Mesenchymal stem cell (in vitro differentiated cells and primary cell): Measurements from ENCODE around the gene FMNL1. TPM values are rescaled to one million over a fixed set of nuclear protein-coding genes. Genes with fewer than 3 reads are reported as not detected.

Experiments
- DNase-seq: peaks from one replicate; pipeline ENCODE4 v3.0.0-alpha.2; 2013
- H2AFZ ChIP-seq: one replicate; pipeline ENCODE4 v1.6.1; 2013; ENCODE audit warnings: low read depth, mild to moderate bottlenecking, control low read depth, inconsistent platforms, low read length, moderate library complexity
- H2AK5ac ChIP-seq: 2 replicates; pipeline ENCODE4 v1.6.1; 2013; ENCODE audit warnings: low read length, moderate library complexity, mild to moderate bottlenecking, inconsistent platforms; ENCODE audit not compliant: severe bottlenecking
- H2BK120ac ChIP-seq: one replicate; pipeline ENCODE4 v1.6.1; 2013; ENCODE audit warnings: low read depth, mild to moderate bottlenecking, inconsistent platforms, low read length, moderate library complexity
- H2BK12ac ChIP-seq, 2 experiments: one replicate each; pipeline ENCODE4 v1.6.1; 2013; ENCODE audit warnings: inconsistent platforms in 2 of 2, low read length in 2 of 2, mild to moderate bottlenecking in 2 of 2, moderate library complexity in 2 of 2, control low read depth in 1 of 2
- H2BK15ac ChIP-seq: one replicate; pipeline ENCODE4 v1.6.1; 2013; ENCODE audit warnings: mild to moderate bottlenecking, low read depth, inconsistent platforms; ENCODE audit not compliant: poor library complexity, severe bottlenecking
- H2BK5ac ChIP-seq: 2 replicates; pipeline ENCODE4 v1.6.1; 2013; ENCODE audit warnings: low read depth, mild to moderate bottlenecking, low read length, control low read depth, inconsistent platforms; ENCODE audit not compliant: poor library complexity, severe bottlenecking
- H3K14ac ChIP-seq, 2 experiments: one replicate each; pipeline ENCODE4 v1.6.1; 2013; ENCODE audit warnings: inconsistent platforms in 2 of 2, low read length in 2 of 2, control low read depth in 1 of 2, mild to moderate bottlenecking in 1 of 2, moderate library complexity in 1 of 2
- H3K18ac ChIP-seq, 2 experiments: one replicate each; pipeline ENCODE4 v1.6.1; 2013; ENCODE audit warnings: inconsistent platforms in 2 of 2, low read length in 2 of 2, control low read depth in 1 of 2, low read depth in 1 of 2, mild to moderate bottlenecking in 1 of 2
- H3K23ac ChIP-seq, 2 experiments: one replicate each; pipeline ENCODE4 v1.6.1; 2013; ENCODE audit warnings: inconsistent platforms in 2 of 2, low read length in 2 of 2, mild to moderate bottlenecking in 2 of 2, moderate library complexity in 2 of 2, control low read depth in 1 of 2
- H3K27ac ChIP-seq: 2 replicates; pipeline ENCODE4 v1.5.1; 2013; ENCODE audit warnings: mild to moderate bottlenecking, moderate library complexity, low read length, control low read depth, inconsistent platforms; ENCODE audit not compliant: poor library complexity, severe bottlenecking
- H3K27me3 ChIP-seq, 2 experiments: 2 replicates each; pipeline versions ENCODE4 v1.6.1 to v1.7.0; 2013; ENCODE audit warnings: low read length in 2 of 2, mild to moderate bottlenecking in 2 of 2, moderate library complexity in 2 of 2, control low read depth in 1 of 2, inconsistent platforms in 1 of 2; ENCODE audit not compliant: control insufficient read depth in 1 of 2, insufficient read depth in 1 of 2
- H3K36me3 ChIP-seq, 2 experiments: 2 replicates each; pipeline versions ENCODE4 v1.6.1 to v1.7.0; 2013; ENCODE audit warnings: low read length in 2 of 2, control low read depth in 1 of 2, inconsistent platforms in 1 of 2, low read depth in 1 of 2, mild to moderate bottlenecking in 1 of 2; ENCODE audit not compliant: insufficient read depth in 2 of 2, control insufficient read depth in 1 of 2
- H3K4ac ChIP-seq, 2 experiments: one replicate each; pipeline ENCODE4 v1.6.1; 2013; ENCODE audit warnings: inconsistent platforms in 2 of 2, low read length in 2 of 2, mild to moderate bottlenecking in 2 of 2, moderate library complexity in 2 of 2, control low read depth in 1 of 2, low read depth in 1 of 2
- H3K4me1 ChIP-seq: 2 replicates; pipeline ENCODE4 v1.6.1; 2013; ENCODE audit warnings: low read depth, low read length, control low read depth; ENCODE audit not compliant: control insufficient read depth, insufficient read depth
- H3K4me2 ChIP-seq: 2 replicates; pipeline ENCODE4 v1.6.1; 2013; ENCODE audit warnings: low read length, mild to moderate bottlenecking, inconsistent platforms; ENCODE audit not compliant: poor library complexity, severe bottlenecking
- H3K4me3 ChIP-seq, 2 experiments: 2 replicates each; pipeline versions ENCODE4 v1.5.1 to v1.7.0; 2013; ENCODE audit warnings: low read length in 2 of 2, mild to moderate bottlenecking in 2 of 2, control low read depth in 1 of 2, low read depth in 1 of 2; ENCODE audit not compliant: insufficient read depth in 1 of 2
- H3K79me1 ChIP-seq: replicated peaks from 2 replicates; pipeline ENCODE4 v1.6.1; 2013; ENCODE audit warnings: mild to moderate bottlenecking, control low read depth, low read length, inconsistent platforms; ENCODE audit not compliant: poor library complexity, severe bottlenecking
- H3K9ac ChIP-seq: 2 replicates; pipeline ENCODE4 v1.7.0; 2013; ENCODE audit warnings: mild to moderate bottlenecking, low read length, moderate library complexity
- H3K9me3 ChIP-seq: 2 replicates; pipeline ENCODE4 v1.7.0; 2013; ENCODE audit warnings: mild to moderate bottlenecking, low read length; ENCODE audit not compliant: control insufficient read depth
- H4K8ac ChIP-seq: one replicate; pipeline ENCODE4 v1.6.1; 2013; ENCODE audit warnings: inconsistent platforms, mild to moderate bottlenecking, low read length, moderate library complexity
- H4K91ac ChIP-seq: one replicate; pipeline ENCODE4 v1.6.1; 2013; ENCODE audit warnings: mild to moderate bottlenecking, low read length, inconsistent platforms
- WGBS: methylation state at CpG from one replicate; pipeline ENCODE4 v1.1.7; 2013; ENCODE audit warnings: mixed read lengths; 5-methylcytosine and 5-hydroxymethylcytosine counted together
- polyA plus RNA-seq, 2 experiments: library from polyadenylated mRNA; stranded (reverse); fragments of 200-250 nt; gene quantifications; one replicate each; pipeline ENCODE4 v1.2.3, GENCODE V29; 2013

The FMNL1 gene
- polyA plus RNA-seq (2013, experiment 1 of 2), result 0.97 TPM
- 0.99 TPM for polyA plus RNA-seq (2013, experiment 2 of 2)

GRCh38 chr17:45221081-45222013, at the start of gene FMNL1:
Gene FMNL1 (plus strand): TSS chr17:45221885. CDS start chr17:45222125, 240 bp downstream.
- Histone ChIP-seq H3K27ac (no peak within 1 kb of the TSS), H4K91ac (no peak within 1 kb of the TSS), H4K8ac (peak within 1 kb of the TSS; percentile 61), H3K18ac (no peak within 1 kb of the TSS), H2BK5ac (no peak within 1 kb of the TSS), H2BK12ac (no peak within 1 kb of the TSS), H2BK120ac (no peak within 1 kb of the TSS), H3K4ac (no peak within 1 kb of the TSS), H2AK5ac (no peak within 1 kb of the TSS), H3K79me1 (no peaks in the 10 kb centered on the region), H3K4me2 (peak within 1 kb of the TSS; percentile 67), H2AFZ (no peak within 1 kb of the TSS), H3K4me1 (peaks cover 27% of the 10 kb centered on the region), H3K23ac (no peak within 1 kb of the TSS), H3K36me3 (no peaks in the 10 kb centered on the region), H3K9me3 (no peaks in the 10 kb centered on the region), H3K14ac (peak within 1 kb of the TSS in 1 of 2 experiments; percentile 16), H3K27me3 (peaks cover 18 to 27% of the 10 kb centered on the region in 2 experiments), H3K4me3 (peak within 1 kb of the TSS; percentile 61 to 77), H3K9ac (peak within 1 kb of the TSS; percentile 70), H2BK15ac (peak within 1 kb of the TSS; percentile 62)
- DNase-seq, result no peak
- 5% methylated on average over 50 of the region's 98 CpGs for WGBS

GRCh38 chr17:45172232-45172540, 49.5 kb upstream of the FMNL1 start:
- peak overlapping the region in 1 of 2 experiments; percentile 79 for H3K4me3 ChIP-seq
- peak overlapping the region; percentile 87 for H2BK15ac ChIP-seq
- peak overlapping the region; percentile 88 for H2BK5ac ChIP-seq
- peak overlapping the region; percentile 94 for H3K9ac ChIP-seq
- no peak overlapping the region for H3K4me2 ChIP-seq
- H3K27me3 ChIP-seq, result no peaks in the 10 kb centered on the region
- 91% methylated on average over 5 of the region's 5 CpGs for WGBS
- peak overlapping the region; percentile 8 for H2AFZ ChIP-seq
- H2AK5ac ChIP-seq, result peak overlapping the region; percentile 70
- H3K9me3 ChIP-seq, result no peaks in the 10 kb centered on the region
- no peak overlapping the region for H3K14ac ChIP-seq
- H2BK120ac ChIP-seq, result peak overlapping the region; percentile 24
- peak overlapping the region; percentile 81 for H3K27ac ChIP-seq
- H3K36me3 ChIP-seq, result peaks cover 9 to 13% of the 10 kb centered on the region in 2 experiments
- H3K18ac ChIP-seq, result peak overlapping the region; percentile 71 to 88
- H3K79me1 ChIP-seq, result no peaks in the 10 kb centered on the region
- peak overlapping the region; percentile 34 to 67 for H2BK12ac ChIP-seq
- H4K8ac ChIP-seq, result peak overlapping the region; percentile 97
- no peak for DNase-seq
- no peak overlapping the region for H3K23ac ChIP-seq
- peak overlapping the region; percentile 5 to 78 for H3K4ac ChIP-seq
- H3K4me1 ChIP-seq, result peaks cover 32% of the 10 kb centered on the region
- H4K91ac ChIP-seq, result peak overlapping the region; percentile 77

DNA sequence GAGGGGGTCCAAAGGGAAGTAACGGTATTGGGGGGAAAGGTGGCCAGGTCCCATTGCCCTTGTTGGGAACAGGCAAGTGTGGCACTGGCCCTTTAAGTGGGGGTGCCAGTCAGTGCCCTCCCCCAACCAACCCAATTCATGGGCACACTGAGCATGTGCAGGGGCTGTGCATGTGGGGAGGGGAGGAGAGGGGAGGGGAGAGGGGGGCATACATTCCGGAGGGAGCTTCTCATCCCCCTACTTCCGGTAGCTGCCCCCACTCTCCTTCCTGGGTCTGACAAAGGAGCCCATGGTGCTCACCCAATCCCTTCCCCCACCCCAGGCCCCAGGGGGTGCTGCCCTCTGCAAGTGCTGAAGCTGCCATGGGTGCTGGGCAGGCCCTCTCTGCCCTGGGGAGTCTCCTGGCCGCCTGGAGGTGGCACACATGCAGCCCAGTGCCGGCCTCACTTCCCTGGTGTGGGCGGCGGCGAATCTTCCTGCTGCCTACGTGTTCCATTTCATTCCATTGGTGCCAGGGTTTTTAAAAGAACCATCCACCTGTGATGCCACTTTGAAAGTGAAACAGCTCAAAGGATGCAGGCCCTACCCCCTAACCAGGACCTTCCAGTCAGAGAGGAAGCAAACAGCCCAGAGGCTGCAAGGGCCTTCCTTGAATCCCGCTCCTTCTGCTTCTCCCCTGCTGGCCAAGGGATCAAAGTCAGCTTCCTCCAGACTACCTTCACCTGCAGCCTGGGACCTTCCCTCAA, 49.0 kb upstream of the FMNL1 start:
- H4K91ac ChIP-seq, result peak overlapping the region; percentile 85
- H3K4me1 ChIP-seq, result peaks cover 34% of the 10 kb centered on the region
- peak overlapping the region in 1 of 2 experiments; percentile 34 for H2BK12ac ChIP-seq
- H3K4me2 ChIP-seq, result peak overlapping the region; percentile 61
- peak overlapping the region in 1 of 2 experiments; percentile 79 for H3K4me3 ChIP-seq
- H3K9me3 ChIP-seq, result no peaks in the 10 kb centered on the region
- no peaks in the 10 kb centered on the region for H3K27me3 ChIP-seq
- no peak overlapping the region for H3K23ac ChIP-seq
- H2BK15ac ChIP-seq, result peak overlapping the region; percentile 87
- H3K79me1 ChIP-seq, result no peaks in the 10 kb centered on the region
- H3K27ac ChIP-seq, result peak overlapping the region; percentile 93
- H2BK5ac ChIP-seq, result peak overlapping the region; percentile 88
- peaks cover 9 to 13% of the 10 kb centered on the region in 2 experiments for H3K36me3 ChIP-seq
- H3K14ac ChIP-seq, result no peak overlapping the region
- peak overlapping the region; percentile 71 to 88 for H3K18ac ChIP-seq
- peak overlapping the region; percentile 97 for H4K8ac ChIP-seq
- peak; percentile 20 for DNase-seq
- 56% methylated on average over 10 of the region's 10 CpGs for WGBS
- peak overlapping the region; percentile 94 for H3K9ac ChIP-seq
- peak overlapping the region; percentile 70 for H2AK5ac ChIP-seq
- H2BK120ac ChIP-seq, result peak overlapping the region; percentile 69
- H2AFZ ChIP-seq, result peak overlapping the region; percentile 8
- H3K4ac ChIP-seq, result peak overlapping the region; percentile 17 to 78

DNA sequence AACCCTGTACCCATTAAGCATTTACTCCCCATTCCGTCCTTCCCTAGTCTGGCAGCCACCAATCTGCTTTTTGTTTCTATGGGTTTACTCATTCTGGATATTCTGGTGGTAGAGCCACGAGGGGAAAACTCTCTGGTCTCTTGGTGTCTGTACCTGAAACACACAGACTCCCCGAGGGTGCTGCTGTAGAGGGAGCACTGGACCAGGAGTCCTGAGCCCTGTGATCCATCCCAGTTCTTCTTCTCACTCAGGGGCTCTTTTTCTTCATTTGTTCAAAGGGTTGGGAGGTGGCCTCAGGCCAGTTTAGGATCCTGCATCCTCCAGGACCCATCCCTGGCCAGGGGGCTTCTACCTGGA, 45.9 kb upstream of the FMNL1 start:
- H2BK120ac ChIP-seq, result no peak overlapping the region
- H3K9me3 ChIP-seq, result no peaks in the 10 kb centered on the region
- peak overlapping the region in 1 of 2 experiments; percentile 81 for H2BK12ac ChIP-seq
- H3K4ac ChIP-seq, result no peak overlapping the region
- peak overlapping the region; percentile 93 for H2AK5ac ChIP-seq
- no peak overlapping the region for H4K91ac ChIP-seq
- H3K23ac ChIP-seq, result no peak overlapping the region
- H3K27ac ChIP-seq, result no peak overlapping the region
- no peak overlapping the region for H3K4me2 ChIP-seq
- H3K36me3 ChIP-seq, result no peaks in the 10 kb centered on the region
- no peak overlapping the region for H4K8ac ChIP-seq
- H3K79me1 ChIP-seq, result no peaks in the 10 kb centered on the region
- no peak overlapping the region for H3K14ac ChIP-seq
- 87% methylated on average over 3 of the region's 3 CpGs for WGBS
- no peaks in the 10 kb centered on the region for H3K27me3 ChIP-seq
- H3K18ac ChIP-seq, result peak overlapping the region in 1 of 2 experiments; percentile 74
- H2BK5ac ChIP-seq, result no peak overlapping the region
- no peak overlapping the region for H3K9ac ChIP-seq
- no peak overlapping the region for H2AFZ ChIP-seq
- no peak for DNase-seq
- no peak overlapping the region for H2BK15ac ChIP-seq
- no peak overlapping the region for H3K4me3 ChIP-seq
- peaks cover 29% of the 10 kb centered on the region for H3K4me1 ChIP-seq
